Stimulated activated CD4-positive, alpha-beta T cell treated with anti-CD3 and anti-CD28 coated beads, Interleukin-15, amount 100 ng/mL, for 1 hour (primary cell): ENCODE data around the gene TXNL4B.
A peak's percentile ranks its signal among the peaks of the same experiment; 100 is the strongest.

Experiments
- DNase-seq, 2 donors: peaks; one replicate each; pipeline ENCODE4 v3.0.0-alpha.2; 2020; ENCODE audit warnings: low read depth in 1 of 2, low spot score in 1 of 2

Gene TXNL4B

DNA sequence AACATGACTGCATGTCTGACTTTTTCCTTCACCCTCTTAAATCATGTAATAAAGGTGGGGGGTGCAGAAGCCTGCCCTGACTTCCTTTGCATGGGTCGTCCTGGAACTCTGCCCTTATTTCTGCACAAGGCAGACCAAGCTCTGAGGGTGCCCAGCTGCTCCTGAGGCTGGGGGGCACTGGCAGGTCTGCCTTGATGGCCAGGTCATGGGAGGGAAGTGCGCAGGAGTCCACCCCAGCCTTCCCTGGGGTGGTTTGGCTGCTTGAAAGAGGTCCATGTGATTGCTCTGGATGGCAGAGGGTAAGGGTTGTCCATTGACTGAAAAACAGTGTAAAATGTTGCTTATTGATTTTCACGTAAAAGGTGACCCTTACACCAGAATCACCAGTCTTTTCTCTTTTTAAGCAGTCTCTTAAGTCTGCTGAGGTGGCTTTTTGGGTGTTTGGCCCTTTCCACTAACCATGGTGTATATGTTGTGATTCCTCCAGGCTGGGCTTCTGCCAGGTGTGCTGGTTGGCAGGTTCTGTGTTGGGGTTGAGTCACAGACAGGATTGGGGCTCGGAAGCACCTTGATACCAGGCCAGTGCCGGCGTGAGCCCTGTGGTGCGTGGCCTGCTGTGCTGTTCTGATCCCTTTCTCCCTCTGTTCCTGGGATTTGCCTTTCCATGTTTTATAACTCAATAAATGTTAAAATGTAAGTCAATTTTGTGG, 19.6 kb upstream of the TXNL4B start:
- no peak for DNase-seq

DNA sequence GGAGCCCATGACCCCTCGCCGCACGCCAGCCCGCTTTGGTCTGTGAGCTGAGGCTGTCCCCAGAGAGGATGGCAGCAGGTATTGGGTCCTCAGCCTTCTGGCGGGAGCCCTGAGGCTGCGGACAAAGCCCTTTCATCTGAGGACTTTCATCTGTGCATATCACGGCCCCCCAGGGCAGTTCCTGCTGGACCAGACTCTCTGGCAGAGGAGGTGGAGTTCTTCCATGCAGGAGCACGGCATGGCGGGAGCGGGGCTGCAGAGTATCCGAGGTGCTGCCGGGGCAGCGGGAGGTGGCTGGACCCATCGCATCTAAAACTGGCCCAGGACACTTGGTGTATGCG, 19.0 kb upstream of the TXNL4B start:
- no peak for DNase-seq

DNA sequence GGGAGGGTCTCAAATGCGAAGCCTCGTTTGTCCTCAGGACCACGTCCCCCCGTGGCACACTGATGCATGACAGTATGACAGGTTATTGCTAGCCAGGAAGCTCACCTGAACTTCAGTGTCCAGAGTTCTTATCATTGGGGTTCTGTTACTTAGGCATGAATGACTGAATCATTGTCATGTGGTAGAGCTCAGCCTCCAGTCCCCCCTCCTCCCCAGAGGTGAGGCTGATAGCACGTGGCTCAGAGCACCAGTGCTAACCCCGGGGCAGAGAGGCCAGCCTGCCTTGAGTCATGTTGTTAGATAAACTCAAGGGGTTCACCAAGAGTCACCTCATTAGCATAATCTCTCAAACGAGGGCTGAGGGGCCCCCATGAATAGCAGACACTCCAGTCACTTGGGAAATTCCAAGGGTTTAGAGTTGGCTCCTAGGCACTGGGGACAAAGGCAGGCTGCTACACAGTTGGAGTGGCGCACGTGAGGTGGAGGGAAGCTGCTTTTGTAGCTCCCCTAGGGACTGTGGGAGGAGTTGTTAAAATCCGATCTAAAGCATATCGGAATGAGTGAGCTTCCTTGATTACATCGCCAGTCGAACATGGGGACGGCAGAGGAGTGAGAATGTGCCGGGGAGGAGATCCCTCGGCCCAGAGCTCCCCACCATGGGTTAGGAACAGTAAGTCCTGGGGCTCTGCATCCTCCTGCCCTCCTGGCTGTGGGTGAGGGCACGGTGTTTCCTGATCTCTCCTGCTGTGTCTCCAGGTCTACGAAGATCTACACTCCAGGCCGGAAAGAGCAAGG, 18.4 kb upstream of the TXNL4B start:
- no peak for DNase-seq

DNA sequence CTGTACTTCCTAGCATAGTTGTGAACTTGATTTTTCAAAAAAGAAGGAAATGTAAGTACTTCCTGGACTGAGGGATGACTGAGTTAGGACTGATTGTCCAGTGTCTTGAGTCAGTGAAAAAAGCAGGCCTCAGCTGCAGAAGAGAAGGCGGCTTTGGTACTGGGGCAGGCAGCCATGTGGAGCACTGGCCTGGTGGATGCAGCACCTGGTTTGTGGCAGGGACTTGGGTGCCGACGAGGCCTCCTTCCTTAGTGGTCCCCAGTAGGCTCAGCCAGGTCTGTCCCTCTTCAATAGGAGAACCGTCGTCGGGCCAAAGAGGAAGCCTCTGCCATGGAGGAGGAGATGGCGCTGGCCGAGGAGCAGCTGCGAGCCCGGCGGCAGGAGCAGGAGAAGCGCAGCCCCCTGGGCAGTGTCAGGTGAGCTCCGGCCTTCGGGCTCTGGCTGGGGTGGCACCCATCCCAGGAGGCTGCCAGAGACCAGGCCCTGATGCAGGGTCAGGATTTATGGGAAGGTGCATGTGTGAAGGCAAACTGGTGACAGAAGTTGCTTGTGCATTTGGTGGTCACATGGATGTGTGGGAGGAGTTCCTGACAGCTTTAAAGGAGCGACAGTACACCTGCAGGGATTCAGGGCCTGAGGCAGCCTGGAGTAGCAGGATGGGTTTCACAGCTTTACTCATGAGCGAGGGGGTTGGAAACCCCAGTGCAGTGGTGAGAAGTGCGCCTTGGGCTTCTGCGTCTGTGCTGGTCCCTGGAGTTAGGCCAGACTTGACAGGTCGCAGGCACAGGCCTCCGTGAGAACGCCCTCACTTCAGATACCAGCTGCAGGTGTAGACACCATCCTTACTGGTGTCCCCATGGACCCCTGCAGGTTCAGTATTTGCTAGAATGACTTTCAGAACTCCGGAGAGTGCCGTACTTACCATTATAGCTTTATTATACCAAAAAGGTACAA, 17.5 kb upstream of the TXNL4B start:
- DNase-seq: no peak

DNA sequence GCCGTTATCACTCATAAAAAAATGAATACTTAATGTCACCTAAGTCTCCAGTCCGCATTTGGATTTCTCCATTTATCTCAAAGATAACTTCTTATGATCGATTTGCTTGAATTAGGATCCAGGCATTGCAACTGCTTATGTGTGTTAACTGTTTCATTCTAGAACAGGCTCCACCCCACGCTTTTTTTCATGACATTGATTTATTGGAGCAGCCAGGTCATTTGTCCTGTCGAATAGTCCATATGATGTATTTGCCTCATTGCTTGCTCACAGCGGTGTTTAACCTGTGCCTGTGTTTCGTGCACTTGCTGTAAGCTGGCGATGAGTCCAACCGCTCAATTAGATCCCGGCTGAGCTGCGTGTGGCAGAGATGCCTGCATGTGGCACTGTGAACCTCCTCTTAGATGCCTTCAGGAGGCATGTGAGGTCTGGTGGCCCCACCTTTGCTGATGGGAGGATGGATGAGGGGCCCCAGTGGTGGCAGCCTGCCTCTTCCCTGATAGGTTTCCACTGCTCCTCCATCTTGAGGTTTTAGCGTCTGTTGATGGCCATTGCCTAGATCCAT, 16.6 kb upstream of the TXNL4B start:
- DNase-seq: no peak

DNA sequence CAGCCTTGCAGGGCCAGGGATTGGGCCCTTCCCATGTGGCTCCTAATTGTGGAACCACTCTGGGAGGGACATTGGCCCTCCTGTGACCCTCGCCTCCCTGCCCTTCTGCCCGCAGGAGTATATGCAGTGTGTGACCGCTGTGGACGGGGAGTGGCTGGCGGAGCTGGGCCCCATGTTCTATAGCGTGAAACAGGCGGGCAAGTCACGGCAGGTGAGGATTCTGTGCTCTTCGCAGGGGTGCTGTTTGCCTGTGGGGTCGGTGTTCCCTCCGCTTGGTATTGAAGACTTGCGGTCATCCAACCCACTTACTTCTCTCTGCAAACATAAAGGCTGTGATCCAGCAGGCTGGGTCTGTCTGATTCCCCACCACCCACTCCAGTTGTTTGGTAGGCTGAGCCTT, 15.9 kb upstream of the TXNL4B start:
- no peak for DNase-seq

DNA sequence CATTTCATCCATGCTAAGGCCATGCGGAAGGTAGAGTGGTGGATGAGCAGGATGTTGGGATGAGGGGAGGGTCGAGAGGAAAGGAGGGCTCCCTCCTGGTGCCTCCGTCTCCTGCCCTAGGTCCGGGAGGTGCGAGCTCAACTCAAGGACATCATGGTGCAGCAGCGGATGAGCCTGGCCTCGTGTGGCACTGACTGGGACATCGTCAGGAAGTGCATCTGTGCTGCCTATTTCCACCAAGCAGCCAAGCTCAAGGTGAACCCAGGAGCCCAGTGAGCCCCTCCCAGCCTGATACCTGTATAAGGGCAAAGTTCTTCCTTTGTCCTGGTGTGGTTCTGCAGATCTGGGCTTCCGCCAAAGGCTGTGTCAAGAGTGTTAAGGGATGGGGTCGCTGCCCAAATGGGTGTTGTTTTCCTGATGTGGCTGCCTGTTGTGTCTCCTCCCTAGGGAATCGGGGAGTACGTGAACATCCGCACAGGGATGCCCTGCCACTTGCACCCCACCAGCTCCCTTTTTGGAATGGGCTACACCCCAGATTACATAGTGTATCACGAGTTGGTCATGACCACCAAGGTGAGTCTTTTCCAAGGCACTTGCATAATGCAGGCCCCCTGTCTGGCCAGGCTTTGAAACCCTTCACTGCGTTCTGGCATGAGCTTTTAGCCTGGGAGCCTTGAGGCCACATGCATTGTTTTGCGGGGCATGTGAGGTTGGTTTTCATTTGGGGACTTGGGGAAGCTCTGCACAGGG, 15.1 kb upstream of the TXNL4B start:
- DNase-seq: no peak

DNA sequence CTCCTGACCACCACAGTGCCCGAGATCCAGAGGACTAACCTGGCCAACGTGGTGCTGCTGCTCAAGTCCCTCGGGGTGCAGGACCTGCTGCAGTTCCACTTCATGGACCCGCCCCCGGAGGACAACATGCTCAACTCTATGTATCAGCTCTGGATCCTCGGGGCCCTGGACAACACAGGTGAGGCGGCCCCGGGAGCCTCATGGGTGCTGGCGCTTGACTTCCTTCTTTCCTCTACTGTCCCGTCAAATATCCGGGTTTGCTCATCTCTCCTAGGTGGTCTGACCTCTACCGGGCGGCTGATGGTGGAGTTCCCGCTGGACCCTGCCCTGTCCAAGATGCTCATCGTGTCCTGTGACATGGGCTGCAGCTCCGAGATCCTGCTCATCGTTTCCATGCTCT, 14.0 kb upstream of the TXNL4B start:
- no peak for DNase-seq

DNA sequence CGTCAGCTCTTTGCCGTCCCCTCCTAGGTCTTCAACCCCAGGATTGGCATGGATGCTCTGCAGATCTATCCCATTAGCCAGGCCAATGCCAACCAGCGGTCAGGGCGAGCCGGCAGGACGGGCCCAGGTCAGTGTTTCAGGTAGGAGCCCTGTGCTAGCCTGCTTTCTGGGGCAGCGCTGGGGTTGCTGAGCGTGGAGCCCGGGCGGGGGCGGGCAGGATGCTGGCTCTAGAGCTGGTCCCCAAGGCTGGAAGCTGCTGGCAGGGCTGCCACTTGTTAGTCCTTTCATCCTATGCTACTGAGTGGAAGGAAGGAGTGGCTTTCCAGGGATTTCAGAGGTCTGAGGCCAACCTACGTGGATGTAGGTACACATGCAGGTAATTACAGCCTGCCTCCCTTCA, 12.6 kb upstream of the TXNL4B start:
- DNase-seq: no peak

DNA sequence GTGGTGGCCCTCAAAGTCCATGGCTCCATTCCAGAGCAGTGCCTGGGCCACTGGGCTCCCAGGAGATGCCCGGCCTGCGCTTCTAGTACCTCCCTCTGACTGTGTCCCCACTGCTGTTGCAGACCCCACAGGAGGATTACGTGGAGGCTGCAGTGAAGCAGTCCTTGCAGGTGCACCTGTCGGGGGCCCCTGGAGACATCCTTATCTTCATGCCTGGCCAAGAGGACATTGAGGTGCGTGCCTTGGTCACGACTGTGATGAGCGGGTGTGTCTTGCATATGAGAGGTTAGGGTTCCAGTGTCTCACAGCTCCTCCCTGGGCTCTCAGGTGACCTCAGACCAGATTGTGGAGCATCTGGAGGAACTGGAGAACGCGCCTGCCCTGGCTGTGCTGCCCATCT, 11.5 kb upstream of the TXNL4B start:
- no peak for DNase-seq

DNA sequence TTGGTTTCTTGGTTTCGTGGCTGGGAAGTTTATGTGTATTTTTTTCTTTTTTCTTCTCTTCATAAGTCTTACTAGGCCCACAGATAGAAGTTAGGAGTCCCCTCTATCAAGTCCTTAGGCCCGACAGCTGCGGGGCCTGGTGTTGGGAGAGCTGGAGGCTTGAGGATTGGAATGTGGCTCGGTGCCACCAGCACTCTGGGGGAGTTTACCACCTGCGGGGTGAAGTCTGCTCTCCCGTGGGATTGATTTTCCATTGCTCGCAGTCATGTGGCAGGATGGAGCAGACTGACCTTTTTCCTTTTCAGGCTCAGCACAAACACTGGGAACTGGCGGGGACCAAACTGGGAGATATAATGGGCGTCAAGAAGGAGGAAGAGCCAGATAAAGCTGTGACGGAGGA, 7.8 kb upstream of the TXNL4B start:
- no peak for DNase-seq

DNA sequence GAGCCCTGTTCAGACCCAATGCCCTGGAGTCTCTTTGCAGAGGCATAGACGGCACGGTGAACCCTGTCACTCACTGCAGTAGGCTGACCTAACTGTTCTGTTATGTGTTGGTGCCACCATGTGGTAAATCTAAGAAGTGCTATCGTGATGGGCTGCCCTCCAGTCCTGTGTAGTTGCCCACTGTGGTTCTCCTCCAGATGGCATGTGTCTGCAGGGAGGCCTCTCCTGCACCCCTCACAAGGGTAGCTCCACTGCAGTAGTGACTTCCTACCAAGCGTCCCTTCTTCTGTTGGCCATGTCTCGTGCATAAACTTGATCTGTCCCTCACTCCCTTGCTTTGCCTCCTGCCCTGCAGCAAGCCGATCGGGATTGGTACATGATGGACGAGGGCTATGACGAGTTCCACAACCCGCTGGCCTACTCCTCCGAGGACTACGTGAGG, 6.0 kb upstream of the TXNL4B start:
- DNase-seq: no peak

DNA sequence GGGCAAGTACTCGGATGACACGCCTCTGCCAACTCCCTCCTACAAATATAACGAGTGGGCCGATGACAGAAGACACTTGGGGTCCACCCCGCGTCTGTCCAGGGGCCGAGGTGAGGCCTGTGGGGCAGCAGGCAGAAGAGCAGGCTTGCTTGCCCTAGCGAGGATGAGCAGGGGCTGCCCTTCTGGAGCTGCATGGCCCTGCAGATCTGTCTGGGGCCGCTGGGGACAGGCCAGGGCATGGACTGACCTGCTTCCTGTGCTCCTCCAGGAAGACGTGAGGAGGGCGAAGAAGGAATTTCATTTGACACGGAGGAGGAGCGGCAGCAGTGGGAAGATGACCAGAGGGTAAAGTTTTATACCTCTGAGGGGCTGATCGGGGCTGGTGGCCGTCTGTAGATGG, 5.5 kb upstream of the TXNL4B start:
- DNase-seq: no peak

DNA sequence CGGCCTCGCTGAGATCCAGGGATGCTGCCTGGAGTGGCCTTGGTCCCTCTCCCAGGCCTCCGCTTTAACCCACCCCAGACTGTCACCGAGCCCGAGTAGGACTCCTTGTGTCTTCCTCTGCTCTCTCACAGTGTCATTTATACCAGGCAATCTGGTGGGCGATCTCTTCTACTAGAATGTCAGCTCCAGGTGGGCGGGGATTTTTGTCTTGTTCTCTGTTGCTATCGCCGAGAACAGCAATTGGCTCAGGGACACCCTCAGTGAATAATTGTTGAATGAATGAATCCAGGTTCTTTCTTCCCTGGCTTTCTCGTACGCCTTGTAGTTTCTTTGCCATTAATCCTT, 818 bp upstream of the TXNL4B start:
- peak in 1 of 2 donors; percentile 8 for DNase-seq

DNA sequence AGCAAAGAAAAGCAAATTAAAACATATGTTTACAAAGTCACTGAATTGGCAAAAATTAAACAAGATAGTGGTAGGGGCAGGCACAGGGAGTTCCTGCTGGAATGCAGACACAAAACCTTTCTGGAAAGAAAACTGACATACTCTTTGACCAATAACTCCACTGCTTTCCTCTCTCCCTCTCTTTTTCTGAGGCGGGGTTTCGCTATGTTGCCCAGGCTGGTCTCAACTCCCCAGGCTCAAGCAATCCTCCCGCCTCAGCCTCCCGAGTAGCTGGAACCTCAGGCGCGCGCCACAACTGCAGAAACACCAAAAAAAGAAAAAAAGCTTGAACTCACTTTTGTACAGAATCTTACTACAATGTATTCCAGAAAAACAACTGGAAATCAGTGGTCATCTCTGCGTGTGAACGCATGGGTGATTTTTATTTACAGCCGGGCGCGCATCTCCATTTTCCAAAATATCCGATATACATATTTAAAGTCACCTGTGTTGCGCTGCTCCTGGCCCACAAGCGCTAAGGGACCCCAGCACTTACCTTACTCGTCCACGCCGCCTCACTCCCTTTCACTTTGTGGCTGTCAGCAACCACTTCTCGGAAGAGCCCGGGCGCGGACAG, 480 bp downstream of the TXNL4B start:
- DNase-seq: no peak

DNA sequence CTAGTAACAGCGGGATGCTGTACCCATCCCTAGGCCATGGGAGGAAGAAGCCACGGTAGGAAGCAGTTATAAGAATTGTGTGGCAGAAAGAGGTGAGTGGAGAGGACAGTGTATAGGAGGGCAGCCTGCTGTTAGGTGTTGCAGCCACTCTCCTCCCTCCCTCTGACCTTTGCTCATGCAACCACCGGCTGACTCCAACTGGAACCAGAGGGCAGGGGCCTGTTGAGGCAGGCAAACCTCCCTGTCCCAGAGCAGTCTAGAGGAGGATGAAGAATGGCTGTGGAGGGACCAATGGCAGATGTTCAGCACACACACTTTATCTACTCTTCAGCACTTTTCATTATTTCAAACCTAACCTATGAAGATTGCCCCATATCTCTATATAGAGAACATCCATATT, 2.2 kb downstream of the TXNL4B start:
- no peak for DNase-seq

DNA sequence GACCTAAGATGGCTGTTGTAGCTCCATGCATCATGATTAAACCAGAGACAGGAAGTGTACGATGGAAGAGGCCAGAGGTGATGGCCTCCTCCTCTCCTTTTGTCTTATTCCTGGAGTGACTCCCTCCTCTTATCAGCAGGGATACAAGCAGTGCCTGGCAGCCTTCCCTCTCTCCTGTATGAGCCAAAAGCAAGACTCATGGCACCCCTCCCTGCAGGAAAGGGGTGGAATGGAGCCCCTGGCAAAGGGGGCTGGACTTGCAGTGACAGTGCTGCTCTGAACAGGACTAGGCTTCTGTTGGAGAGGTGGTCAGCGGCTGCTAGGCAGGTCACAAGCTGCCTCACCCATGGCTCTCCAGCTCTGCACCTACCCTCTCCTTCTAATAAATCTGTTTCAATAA, 8.4 kb downstream of the TXNL4B start:
- DNase-seq: no peak

DNA sequence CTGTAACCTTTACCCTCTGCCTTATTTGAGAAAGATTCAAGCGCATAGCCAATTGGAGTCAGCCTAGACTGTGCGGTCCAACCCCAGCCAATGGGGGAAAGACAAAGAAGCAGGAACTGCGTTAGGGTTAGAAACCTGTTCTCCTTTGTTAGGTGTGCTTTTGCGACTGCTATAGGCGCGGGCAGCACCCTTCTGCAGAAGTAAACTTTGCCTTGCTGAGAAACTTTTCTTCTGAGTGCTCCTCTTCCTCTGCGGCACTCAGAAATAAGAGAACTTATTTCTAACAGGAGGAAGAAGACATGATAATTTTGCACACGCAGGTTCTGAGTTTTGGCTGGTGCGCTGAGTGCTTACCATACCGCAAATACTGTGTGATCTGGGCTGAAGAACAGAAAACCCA, 9.0 kb downstream of the TXNL4B start:
- no peak for DNase-seq

DNA sequence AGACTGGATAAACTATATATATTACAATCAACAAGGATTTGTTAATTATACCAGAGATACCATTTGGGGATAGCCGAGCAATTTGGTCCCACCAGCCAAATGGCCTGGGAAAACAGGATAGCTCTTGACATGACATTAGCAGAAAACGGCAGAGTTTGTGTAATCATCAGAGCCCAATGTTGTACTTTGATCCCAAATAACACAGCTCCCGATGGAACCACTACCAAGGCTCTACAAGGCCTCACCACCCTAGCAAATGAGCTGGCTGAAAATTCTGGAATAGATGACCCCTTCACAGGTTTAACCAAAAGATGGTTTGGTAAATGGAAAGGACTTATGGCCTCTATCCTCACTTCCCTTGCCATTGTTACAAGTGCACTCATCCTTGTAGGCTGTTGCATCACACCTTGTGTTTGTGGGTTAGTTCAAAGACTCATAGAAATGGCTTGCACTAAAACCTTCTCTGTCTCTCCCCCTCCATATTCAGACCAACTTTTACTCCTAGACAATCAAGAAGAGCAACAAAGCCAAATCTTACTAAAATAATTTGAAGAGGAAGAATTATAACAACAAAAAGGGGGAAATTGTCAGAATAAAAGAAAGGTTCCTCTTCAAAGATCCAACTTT, 9.5 kb downstream of the TXNL4B start:
- no peak for DNase-seq
